Fibroblast of villous mesenchyme (primary cell): ENCODE measurements around the gene BMP7. TPM values are rescaled to one million over a fixed set of nuclear protein-coding genes. Genes with fewer than 3 reads are reported as not detected.

Source experiments
- DNase-seq: peaks from one replicate; pipeline ENCODE4 v3.0.0-alpha.2; 2010; ENCODE audit warnings: low read depth
- H3K4me3 ChIP-seq: 2 replicates; pipeline ENCODE4 v1.5.1; 2011; ENCODE audit warnings: low read depth, mild to moderate bottlenecking, low read length
- total RNA-seq: library from RNA; depleted of rRNA; stranded (reverse); fragments of >200 nt; gene quantifications from 2 replicates; pipeline ENCODE4 v1.2.3, GENCODE V29; 2012
- TF ChIP-seq, protein P1 (sequence below): IDR thresholded peaks from 2 replicates; pipeline ENCODE4 v1.5.1; 2012; ENCODE audit warnings: low read depth, mild to moderate bottlenecking, low read length; ENCODE audit not compliant: insufficient read depth

BMP7 gene
- total RNA-seq, 1 donor = not detected

DNA sequence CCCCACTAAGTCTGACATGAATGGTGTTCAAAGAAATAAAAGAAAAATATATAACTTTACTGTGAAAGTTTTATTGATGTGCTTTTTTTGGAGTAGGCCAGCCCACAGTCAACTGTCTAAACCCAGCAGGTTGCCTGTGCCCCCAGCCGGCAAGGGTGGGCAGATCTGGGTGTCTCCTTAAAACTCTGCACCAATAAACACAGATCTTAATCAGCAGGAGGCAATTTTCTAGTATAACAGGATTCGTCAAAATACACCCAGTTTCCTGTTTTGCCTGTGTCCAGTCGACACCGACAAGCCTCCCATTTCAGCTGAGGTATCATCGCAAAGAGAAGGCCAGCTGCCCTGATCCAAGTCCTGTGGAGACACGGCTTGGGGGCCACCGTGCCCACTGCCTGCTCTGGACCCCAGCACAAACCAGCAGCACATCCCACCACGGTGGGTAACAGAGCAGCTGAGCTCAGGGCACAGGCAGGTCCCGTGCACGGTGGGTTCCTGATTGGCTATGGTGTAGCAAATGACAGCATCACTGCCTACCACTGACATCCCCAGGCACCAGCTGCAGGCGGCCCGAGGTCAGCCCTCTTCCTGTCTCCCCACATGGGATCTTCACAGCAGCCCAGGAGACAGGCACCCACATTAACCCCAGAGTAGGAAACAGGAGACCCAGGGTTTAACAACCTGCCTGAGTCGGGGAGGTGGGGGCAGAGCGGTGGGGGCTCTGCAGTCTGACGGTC lies 15.7 kb downstream of the BMP7 start:
- H3K4me3 ChIP-seq = no peak overlapping the region
- no peak for DNase-seq
- TF ChIP-seq, protein P1, sequence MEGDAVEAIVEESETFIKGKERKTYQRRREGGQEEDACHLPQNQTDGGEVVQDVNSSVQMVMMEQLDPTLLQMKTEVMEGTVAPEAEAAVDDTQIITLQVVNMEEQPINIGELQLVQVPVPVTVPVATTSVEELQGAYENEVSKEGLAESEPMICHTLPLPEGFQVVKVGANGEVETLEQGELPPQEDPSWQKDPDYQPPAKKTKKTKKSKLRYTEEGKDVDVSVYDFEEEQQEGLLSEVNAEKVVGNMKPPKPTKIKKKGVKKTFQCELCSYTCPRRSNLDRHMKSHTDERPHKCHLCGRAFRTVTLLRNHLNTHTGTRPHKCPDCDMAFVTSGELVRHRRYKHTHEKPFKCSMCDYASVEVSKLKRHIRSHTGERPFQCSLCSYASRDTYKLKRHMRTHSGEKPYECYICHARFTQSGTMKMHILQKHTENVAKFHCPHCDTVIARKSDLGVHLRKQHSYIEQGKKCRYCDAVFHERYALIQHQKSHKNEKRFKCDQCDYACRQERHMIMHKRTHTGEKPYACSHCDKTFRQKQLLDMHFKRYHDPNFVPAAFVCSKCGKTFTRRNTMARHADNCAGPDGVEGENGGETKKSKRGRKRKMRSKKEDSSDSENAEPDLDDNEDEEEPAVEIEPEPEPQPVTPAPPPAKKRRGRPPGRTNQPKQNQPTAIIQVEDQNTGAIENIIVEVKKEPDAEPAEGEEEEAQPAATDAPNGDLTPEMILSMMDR = no peak

DNA sequence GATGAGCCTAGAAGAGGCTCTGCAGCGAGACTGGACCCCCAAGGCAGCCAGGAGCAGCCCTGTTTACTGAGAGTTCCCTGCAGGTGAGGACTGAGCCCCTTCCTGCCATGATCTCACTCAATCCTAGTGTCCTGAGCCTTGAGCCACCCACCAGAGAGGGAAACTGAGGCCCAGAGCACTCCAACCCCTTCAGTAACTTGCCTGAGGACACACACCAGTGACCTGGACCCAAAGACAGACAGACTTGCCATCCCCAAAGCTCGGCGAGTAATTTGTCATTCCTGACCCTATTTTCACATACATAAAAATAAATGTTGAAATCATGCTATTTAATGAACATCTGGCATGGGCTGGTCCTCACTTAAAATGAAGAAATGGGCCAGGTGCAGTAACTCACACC lies 16.7 kb downstream of the BMP7 start:
- TF ChIP-seq, protein P1 = no peak
- DNase-seq = no peak
- no peak overlapping the region for H3K4me3 ChIP-seq

DNA sequence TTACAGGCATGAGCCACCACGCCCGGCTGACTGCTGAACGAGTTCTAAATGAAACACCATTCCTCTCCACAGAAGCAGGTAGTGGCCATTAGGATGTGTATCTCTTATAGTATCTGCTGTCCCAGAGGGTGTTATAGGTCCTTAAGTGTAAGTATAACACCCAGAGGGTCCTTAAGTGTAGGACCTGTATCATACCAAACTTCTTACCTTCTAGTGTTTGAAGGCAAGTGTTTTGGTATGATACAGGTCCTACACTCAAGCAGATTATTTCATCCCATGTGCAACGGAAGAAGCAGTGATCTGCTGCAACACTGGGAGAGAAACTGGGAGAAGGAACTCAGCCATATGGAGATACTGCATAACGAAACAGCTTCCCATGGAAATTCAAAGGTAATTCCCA lies 17.4 kb downstream of the BMP7 start:
- no peak for DNase-seq
- H3K4me3 ChIP-seq = no peak overlapping the region
- TF ChIP-seq, protein P1 = no peak

DNA sequence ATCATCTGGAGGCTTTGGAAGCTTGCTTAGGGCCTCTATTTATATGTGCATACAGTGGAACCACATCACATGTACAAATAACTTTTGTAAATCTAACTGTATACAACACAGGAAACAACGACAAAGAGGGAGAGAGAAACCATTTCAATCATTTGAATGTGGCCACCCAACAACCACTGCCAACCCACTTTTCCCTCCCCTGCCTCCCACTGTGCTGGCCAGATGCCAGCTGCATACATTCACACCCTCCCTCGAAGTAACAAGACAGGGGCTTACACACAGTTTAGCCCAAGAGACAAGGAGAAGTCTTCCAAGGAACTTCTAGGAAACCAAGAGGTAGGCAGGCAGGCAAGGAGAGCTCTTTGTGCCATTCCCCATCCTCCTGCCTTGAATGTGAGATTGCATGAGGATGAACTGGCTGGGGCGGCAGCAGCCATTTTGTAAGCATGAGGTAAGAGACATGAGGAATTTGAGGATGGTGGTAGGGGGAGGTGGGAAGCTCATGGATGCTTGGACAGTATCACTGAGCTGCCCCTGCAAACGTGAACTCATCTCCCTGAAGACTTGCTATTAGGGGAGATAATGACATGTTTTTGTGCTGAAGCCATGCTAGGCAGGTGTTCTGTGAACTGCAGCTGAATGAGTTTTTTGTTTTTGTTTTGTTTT lies 18.2 kb downstream of the BMP7 start:
- TF ChIP-seq, protein P1 = no peak
- no peak for DNase-seq
- no peak overlapping the region for H3K4me3 ChIP-seq

DNA sequence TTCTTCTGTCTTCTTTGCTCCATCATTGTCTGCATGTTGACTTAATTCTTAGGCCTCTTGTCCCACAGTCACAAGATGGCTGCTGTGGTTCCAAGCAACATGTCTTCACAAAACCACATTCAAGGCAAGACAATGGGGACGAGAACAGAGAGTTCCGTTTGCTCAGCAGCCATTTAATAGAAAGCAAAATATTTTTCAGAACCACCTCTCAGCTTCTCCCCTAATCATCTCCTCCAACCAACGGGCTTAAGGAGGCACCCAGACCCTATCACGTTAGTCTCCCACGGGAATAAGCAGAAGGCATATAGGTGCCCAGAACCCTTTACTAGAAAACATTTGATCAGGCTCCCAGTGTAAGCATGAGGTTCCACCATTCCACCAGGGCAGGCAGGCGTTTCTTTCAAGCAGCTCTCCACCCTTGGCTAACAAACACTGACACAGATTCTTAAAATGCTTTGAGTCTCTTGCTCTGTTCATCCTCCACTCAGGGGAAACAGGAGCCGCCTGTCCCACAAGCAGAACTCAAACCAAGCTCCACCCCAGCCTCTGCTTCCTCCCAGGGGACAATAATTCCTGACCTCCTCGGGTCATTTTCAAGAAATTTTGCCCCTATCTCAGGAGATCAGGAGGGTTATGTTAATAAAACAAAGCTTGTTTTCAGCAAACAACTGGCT lies 19.0 kb downstream of the BMP7 start:
- DNase-seq = no peak
- H3K4me3 ChIP-seq = no peak overlapping the region
- TF ChIP-seq, protein P1 = no peak

DNA sequence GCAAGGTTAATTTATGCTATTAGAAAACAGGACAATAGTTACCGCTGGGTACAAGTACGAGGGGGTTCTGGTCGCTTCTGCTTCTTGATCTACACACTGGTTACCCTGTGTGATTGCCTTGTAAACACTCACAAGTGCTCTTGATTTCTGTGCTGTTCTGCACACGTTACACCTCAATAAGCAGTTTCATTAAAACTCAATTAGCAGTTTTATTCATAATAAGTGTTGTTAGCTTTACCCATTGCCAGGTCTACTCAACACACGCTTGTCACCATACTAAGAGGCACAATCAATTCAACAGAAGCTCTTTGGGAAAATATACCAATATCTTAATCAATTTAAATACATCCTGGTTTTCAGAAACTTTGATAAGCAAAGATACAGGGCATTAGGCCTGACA lies 20.4 kb downstream of the BMP7 start:
- TF ChIP-seq, protein P1 = no peak
- DNase-seq = no peak
- H3K4me3 ChIP-seq = no peak overlapping the region
